ENCODE measurements around the gene RUSF1. TPM values are rescaled to one million over a fixed set of nuclear protein-coding genes. Genes with fewer than 3 reads are reported as not detected.
A peak's percentile ranks its signal among the peaks of the same experiment; 100 is the strongest.

RUSF1 gene
- total and polyA plus RNA-seq, 2 donors (not counting 1 experiment from before 2014, with no cell fraction given), result 23.1 to 41.8 TPM

- H3K79me2 ChIP-seq (ENCODE audit: control insufficient read depth, insufficient read depth, low read length), result peaks cover 15% of the 10 kb centered on the region
- H3K9ac ChIP-seq (ENCODE audit: insufficient read depth, low read length), result no peak overlapping the region
- no peaks in the 10 kb centered on the region for H4K20me1 ChIP-seq (ENCODE audit: control insufficient read depth, extremely low read depth, insufficient read depth, low read length)
These were observed 32.3 kb downstream of the RUSF1 start for GRCh38 chr16:31475946-31476302.

GRCh38 chr16:31474773-31475738 is 33.1 kb downstream of the RUSF1 start:
- Histone ChIP-seq H3K4me1 (ENCODE audit: control insufficient read depth, extremely low read depth, insufficient read depth, low read length) (peaks cover 16% of the 10 kb centered on the region), H3K36me3 (ENCODE audit: control insufficient read depth, insufficient read depth, low read length) (peaks cover 45% of the 10 kb centered on the region), H3K27ac (ENCODE audit: insufficient read depth, low read length) (peak overlapping the region; percentile 68), H3K4me2 (ENCODE audit: extremely low read depth, insufficient read depth, low read length) (no peak overlapping the region), H4K20me1 (ENCODE audit: control insufficient read depth, extremely low read depth, insufficient read depth, low read length) (no peaks in the 10 kb centered on the region), H3K79me2 (ENCODE audit: control insufficient read depth, insufficient read depth, low read length) (peaks cover 15% of the 10 kb centered on the region), H3K9me3 (ENCODE audit: control insufficient read depth, insufficient read depth, low read depth, low read length) (no peaks in the 10 kb centered on the region), H3K4me3 (replicated peaks in 1 of 4; ENCODE audit: control extremely low read depth in 1 of 4, insufficient read depth in 1 of 4, low read depth in 3 of 4, low read length in 4 of 4) (no peak overlapping the region), H3K9ac (ENCODE audit: insufficient read depth, low read length) (no peak overlapping the region), H3K27me3 (ENCODE audit: control insufficient read depth, insufficient read depth, low read length) (no peaks in the 10 kb centered on the region), H2AFZ (ENCODE audit: low read length) (no peak overlapping the region)
- no peak for TF ChIP-seq EZH2 (IDR thresholded peaks at IDR 0.05; ENCODE audit: low read length, missing control alignments)
- TF ChIP-seq CTCF (conservative IDR thresholded peaks at IDR 0.05 in 1 of 2, IDR thresholded peaks at IDR 0.05 in 1 of 2; ENCODE audit: low read depth in 1 of 2, low read length in 2 of 2), result no peak
- no peak for DNase-seq (ENCODE audit: low read depth in 2 of 2)

More at GRCh38 chr16:31475946-31476302, 32.3 kb downstream of the RUSF1 start:
- Histone ChIP-seq H3K27me3 (ENCODE audit: control insufficient read depth, insufficient read depth, low read length) (no peaks in the 10 kb centered on the region), H3K9me3 (ENCODE audit: control insufficient read depth, insufficient read depth, low read depth, low read length) (no peaks in the 10 kb centered on the region), H3K36me3 (ENCODE audit: control insufficient read depth, insufficient read depth, low read length) (peaks cover 45% of the 10 kb centered on the region), H2AFZ (ENCODE audit: low read length) (no peak overlapping the region), H3K4me1 (ENCODE audit: control insufficient read depth, extremely low read depth, insufficient read depth, low read length) (peaks cover 13% of the 10 kb centered on the region), H3K27ac (ENCODE audit: insufficient read depth, low read length) (no peak overlapping the region), H3K4me2 (ENCODE audit: extremely low read depth, insufficient read depth, low read length) (no peak overlapping the region), H3K4me3 (replicated peaks in 1 of 4; ENCODE audit: control extremely low read depth in 1 of 4, insufficient read depth in 1 of 4, low read depth in 3 of 4, low read length in 4 of 4) (no peak overlapping the region)
- TF ChIP-seq CTCF (conservative IDR thresholded peaks at IDR 0.05 in 1 of 2, IDR thresholded peaks at IDR 0.05 in 1 of 2; ENCODE audit: low read depth in 1 of 2, low read length in 2 of 2) (no peak), EZH2 (IDR thresholded peaks at IDR 0.05; ENCODE audit: low read length, missing control alignments) (no peak)
- no peak for DNase-seq (ENCODE audit: low read depth in 2 of 2)

GRCh38 chr16:31474173-31474714 is 33.9 kb downstream of the RUSF1 start:
- Histone ChIP-seq H2AFZ (ENCODE audit: low read length) (no peak overlapping the region), H3K27ac (ENCODE audit: insufficient read depth, low read length) (peak overlapping the region; percentile 68), H3K9ac (ENCODE audit: insufficient read depth, low read length) (no peak overlapping the region), H3K27me3 (ENCODE audit: control insufficient read depth, insufficient read depth, low read length) (no peaks in the 10 kb centered on the region), H3K4me3 (replicated peaks in 1 of 4; ENCODE audit: control extremely low read depth in 1 of 4, insufficient read depth in 1 of 4, low read depth in 3 of 4, low read length in 4 of 4) (no peak overlapping the region), H3K79me2 (ENCODE audit: control insufficient read depth, insufficient read depth, low read length) (peaks cover 15% of the 10 kb centered on the region), H3K36me3 (ENCODE audit: control insufficient read depth, insufficient read depth, low read length) (peaks cover 45% of the 10 kb centered on the region), H4K20me1 (ENCODE audit: control insufficient read depth, extremely low read depth, insufficient read depth, low read length) (no peaks in the 10 kb centered on the region), H3K4me1 (ENCODE audit: control insufficient read depth, extremely low read depth, insufficient read depth, low read length) (peaks cover 16% of the 10 kb centered on the region), H3K9me3 (ENCODE audit: control insufficient read depth, insufficient read depth, low read depth, low read length) (no peaks in the 10 kb centered on the region), H3K4me2 (ENCODE audit: extremely low read depth, insufficient read depth, low read length) (no peak overlapping the region)
- TF ChIP-seq CTCF (conservative IDR thresholded peaks at IDR 0.05 in 1 of 2, IDR thresholded peaks at IDR 0.05 in 1 of 2; ENCODE audit: low read depth in 1 of 2, low read length in 2 of 2), result no peak
- TF ChIP-seq EZH2 (IDR thresholded peaks at IDR 0.05; ENCODE audit: low read length, missing control alignments), result no peak
- peak; percentile 90 to 95 for DNase-seq (ENCODE audit: low read depth in 2 of 2)
